Right lung (tissue), 10 donors: Measurements from ENCODE around the gene SORBS1. TPM values are rescaled to one million over a fixed set of nuclear protein-coding genes. Genes with fewer than 3 reads are reported as not detected.

Source experiments
- DNase-seq, 2 donors: peaks; one replicate each; pipeline ENCODE4 v3.0.0-alpha.2; 2013
- long read RNA-seq, 8 donors: transcript quantifications; one replicate each; lab custom pipeline, GENCODE V29; 2026
- polyA plus RNA-seq, 5 donors: library from polyadenylated mRNA; unstranded; fragments of 120-200 nt; gene quantifications; one replicate each; pipeline versions ENCODE4 v1.2.1 to v1.2.3, GENCODE V29; 2013; ENCODE audit warnings: inconsistent platforms in 1 of 5, low replicate concordance in 1 of 5; ENCODE audit not compliant: insufficient read length in 5 of 5, insufficient read depth in 1 of 5

SORBS1 gene
- 10 to 100 TPM; 19.1 to 42.2 (median 31.5) TPM for polyA plus RNA-seq
- long read RNA-seq, donor 1: 0 reads
- long read RNA-seq, donor 2: 0 reads
- long read RNA-seq, donor 3: 0 reads
- long read RNA-seq, donor 4, partial matches to known transcripts: 0 of 1 reads
- long read RNA-seq, donor 4, other reads (novel, unspliced or antisense): 0 of 1 reads
- long read RNA-seq, donor 5, partial matches to known transcripts: 0 of 1 reads
- long read RNA-seq, donor 5, other reads (novel, unspliced or antisense): 0 of 1 reads
- long read RNA-seq, donor 6: 0 reads
- long read RNA-seq, donor 7: 0 reads
- long read RNA-seq, donor 8: 0 reads

DNA sequence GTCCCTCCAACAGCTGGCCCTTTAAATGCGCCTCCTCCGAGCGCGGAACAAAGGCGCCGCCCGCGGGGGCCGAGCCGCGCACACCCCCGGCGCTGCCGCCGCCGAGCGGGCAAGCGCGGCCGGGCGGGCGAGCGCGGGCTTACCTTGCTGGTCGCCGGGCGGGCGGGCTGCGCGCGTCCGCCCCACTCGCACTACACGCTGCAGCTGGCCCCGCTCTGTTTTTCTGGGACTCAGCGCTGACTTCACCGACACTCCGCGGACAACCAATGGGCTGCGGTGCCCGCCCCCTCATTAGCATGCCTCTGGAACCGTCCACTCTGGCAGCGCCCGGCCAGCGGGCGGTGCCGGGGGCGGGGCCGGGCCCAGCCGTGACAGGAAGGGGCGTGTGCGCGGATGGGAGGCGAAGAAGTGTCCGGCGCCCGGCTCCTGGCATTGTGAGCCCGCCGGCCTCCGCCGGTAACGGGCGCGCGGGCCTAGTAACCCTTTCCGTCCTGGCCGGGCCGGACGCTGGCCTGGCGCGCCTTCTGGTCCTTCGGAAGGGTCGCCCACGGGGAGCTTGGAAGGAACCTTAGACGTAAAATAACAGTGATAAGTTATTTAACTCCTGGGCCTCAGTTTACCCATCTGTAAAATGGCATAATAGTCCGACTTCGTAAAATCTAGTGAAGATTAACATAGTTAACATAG is at the start of gene SORBS1:
SORBS1 (minus strand) TSS at position 195 of the 687 bp plus-strand sequence. CDS start 120,236 bp downstream, outside the sequence.
- DNase-seq: peak; percentile 95 to 96

DNA sequence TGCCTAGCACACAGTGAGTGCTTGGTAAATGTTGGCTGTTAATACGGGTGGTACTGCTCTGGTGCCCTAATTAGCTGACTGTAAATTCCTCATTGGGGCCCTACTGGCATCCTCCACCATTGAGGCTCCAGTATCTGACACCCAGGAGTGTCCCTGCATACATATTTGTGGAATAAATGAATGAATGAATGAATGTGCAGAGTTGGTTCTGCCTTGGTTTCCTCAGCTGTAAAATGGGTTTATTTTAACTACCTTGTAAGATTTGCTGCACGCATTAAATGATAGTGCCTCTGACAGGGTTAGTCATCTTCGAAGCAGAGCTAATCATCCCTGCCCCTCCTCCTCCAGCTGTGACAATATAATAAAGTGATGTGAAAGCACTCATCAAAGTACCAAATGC is 49.6 kb upstream of the SORBS1 start:
- no peak for DNase-seq

DNA sequence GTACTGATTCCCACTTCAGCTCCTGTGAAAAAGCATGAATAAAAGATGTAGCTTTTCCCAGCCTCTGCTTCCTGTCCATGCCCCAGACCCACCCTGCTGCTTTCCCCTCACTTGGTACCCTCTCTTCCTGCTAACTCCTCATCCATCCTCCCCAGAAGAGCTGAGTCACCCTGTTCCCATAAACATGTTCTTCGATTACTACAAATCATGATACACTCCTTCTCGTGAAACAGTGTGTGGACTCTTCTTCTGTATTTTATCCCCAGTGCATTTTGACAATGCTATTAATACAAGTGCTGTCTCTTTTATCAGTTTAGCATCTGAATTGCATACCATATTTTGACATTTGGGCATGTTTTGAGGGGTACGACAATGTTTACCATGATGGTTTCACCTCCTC is 45.8 kb upstream of the SORBS1 start:
- DNase-seq: no peak

DNA sequence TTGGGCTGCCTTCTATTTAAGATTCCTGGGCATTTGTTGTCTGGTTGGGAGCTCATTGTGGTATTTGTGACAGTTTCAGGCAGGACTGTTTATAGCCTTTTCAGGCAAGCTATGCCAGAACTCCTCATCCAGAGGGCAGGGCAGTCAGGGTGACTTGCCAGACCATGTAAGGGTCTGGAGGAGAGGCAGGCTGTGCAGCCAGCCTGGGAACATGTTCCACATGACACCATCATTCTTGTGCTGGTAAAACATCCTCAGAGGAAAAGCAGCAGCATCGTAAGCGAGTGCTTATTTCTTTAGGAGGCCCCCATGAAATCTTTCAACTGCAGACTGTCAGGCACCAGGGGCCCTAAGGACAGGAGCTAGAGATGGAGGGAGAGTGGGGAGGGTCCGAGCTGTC is 44.0 kb upstream of the SORBS1 start:
- no peak for DNase-seq

DNA sequence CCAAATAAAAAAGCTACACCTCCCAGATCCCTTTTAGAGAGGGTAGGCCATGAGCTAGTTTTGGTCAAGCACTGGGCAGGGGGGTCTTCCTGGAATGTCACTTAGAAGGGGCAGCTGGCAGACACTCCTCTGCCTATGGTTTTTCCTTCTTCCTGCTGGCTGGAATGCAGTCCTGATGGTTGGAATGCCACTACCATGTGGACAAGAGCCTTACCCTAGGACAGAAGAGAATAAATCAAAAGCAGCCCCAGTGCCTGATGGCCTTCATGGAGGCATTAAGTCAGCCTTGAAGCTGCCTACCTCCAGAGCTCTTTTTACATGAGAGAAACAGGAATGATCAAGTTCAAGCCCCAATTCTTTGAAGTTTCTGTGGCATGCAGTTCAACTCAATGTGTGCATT is 43.5 kb upstream of the SORBS1 start:
- no peak for DNase-seq

DNA sequence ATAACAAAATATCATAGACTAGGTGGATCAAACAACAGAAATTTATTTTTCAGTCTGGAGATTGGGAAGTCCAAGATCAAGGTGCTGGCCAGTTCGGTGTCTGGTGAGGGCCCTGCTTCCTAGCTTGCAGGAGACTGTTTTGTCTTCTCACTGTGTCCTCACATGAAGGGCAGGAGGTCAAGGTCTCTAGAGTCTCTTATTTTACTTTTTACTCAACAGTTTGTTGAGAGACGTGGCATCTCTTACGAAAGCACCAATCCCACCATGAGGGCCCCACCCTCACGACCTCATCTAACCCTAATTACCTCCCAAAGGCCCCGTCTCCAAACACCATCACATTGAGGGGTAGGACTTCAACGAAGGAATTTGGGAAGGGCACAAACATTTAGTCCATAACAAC is 41.2 kb upstream of the SORBS1 start:
- DNase-seq: no peak

DNA sequence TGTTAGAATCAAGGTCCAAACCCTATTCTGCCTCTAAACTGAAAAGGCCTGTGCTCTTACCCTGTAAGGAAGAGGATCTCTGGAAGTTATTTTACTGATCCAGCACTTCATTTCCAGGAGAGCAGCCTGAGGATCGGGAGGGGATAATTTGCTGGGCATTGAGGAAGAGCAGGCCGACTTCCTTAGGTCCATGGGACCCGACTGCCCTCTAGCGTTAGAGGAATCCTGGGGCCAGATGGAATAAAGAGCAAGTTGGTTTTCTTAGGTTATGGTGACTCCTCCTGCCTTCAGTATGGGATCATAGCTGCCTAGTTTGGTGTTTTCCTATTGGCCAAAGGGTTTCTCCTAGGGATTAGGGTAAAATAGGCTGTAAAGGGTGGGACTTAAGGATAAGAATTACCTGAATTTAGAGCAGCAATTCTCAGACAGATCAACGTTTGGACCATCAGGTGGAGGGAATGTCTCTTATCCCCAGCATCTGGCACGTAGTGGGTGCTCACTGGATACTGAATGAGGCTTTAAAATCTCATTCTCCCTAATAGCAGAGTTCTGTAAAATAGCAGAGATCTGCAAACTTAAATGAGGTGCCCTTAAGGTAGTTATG is 40.0 kb upstream of the SORBS1 start:
- DNase-seq: peak; percentile 82 to 89

DNA sequence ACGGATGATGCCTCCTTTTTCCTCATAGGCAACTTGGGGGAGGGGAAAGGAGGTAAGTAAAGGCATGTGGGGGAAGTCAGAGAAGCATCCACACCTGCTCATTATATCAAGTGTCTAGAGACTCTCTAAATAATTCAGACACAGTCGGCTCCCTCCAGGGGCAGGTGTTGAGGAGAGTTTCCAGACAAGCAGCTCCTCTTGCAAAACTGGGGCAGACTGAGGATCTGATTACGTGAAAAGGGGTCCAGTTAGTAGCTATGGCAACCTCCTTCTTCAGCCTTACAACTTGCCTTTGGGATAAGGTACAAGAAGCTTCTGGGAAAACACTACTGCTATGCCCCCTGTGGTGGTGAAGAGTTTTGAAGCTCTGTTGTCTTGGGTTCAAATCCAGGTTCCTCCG is 39.0 kb upstream of the SORBS1 start:
- DNase-seq: no peak

DNA sequence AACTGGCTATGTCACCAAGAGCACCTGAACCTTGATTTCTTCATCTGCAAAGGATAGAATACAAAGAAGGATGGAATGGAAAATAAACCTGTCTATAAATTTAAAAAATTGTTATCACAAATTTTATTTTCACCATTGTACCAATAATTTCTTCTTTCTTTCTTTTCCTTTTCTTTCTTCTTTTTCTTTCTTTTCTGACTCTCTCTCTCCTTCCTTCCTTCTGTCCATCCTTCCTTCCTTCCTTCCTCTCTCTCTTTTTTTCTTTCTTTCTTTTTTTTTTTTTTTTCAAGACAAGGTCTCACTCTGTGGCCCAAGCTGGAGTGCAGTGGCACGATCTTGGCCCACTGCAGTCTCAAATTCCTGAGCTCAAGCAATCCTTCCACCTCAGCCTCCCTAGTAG is 36.6 kb upstream of the SORBS1 start:
- DNase-seq: no peak

DNA sequence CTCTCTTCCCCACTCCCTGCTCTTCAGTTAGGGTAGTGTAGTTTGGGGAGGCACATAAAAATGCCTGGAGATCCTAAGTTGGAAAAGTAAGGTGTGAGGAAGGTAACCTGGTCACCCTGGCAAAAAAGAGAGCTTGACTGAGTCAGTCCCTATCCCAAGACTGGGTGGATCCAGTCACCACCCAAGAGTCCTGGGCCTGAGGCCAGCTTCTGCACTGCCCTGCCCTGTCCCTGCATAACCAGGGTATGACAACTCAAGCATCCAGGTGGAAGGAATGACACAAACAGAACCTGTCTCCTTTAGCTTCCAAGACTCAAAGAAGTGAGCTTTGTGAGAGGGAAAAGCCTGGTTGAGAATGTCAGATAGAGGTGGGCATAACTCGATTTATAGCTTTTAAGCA is 26.9 kb upstream of the SORBS1 start:
- no peak for DNase-seq

DNA sequence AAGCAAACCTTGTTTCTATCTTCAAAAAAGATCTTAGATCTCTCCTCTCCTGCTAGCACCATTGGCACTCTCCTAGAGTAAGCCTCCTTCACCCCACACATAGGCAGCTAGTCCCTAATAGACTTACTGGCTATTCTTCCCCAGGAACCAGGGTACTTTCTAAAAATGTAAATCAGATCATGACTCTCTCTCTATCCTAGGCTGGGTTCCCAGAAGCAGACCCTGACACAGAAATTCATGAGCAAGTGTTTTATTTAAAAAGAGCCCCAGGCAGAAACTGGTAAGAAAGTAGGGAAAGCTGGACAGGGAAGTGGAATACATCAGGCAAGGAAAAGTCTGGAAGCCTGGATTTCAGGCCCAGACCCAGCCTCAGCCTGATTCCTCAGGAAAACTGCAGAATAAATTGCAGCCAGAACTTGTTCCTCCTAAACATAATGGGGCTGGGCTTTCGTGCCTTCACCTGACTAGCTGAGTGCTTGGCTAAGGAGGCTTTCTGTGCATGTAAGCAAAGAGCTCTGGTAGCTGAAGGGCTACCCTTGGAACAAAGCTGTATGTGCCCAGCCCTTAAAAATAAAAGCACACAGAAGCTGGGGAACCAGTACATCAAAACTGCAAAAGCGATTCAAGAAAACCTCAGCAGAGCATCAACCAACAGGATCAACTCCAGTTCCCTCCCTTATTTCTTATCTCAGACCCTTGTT is 18.8 kb upstream of the SORBS1 start:
- DNase-seq: no peak

DNA sequence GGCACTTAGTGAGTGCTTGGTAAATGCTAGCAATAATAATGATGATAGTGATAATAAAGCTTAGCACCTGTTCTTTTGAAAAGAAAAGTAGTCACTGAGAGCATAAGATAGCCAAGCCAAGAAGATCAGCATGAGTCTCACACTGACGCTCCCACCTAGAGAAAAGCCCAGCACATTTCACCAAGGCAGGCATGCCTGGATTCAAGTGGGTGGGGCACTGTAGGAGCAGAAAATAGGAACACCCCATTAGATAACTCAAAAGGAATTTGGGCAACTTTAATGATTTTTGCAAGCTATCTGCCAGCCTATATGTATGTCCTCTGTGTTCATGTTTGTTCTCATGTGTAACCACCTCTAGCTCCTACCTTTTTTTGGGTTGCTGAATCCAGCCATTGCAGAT is 18.1 kb upstream of the SORBS1 start:
- DNase-seq: no peak

DNA sequence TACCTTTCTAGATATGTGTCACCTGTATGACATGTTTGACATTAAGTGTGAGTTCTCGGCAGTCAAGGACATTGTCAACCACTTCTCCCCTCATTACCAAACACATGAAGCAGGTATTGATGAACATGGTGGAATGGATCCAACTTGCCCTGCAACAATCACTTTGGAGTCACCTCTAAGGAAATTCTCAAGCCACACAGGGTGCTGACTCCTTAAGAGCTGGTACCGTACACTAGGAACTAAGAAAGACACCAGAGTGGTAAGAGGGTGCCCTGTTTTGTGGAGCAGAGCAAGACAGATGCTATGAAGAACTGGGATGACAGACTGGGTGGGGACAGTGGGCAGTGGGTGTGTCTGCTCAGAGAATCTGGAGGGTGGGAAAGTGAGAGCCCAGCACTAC is 17.4 kb upstream of the SORBS1 start:
- no peak for DNase-seq

DNA sequence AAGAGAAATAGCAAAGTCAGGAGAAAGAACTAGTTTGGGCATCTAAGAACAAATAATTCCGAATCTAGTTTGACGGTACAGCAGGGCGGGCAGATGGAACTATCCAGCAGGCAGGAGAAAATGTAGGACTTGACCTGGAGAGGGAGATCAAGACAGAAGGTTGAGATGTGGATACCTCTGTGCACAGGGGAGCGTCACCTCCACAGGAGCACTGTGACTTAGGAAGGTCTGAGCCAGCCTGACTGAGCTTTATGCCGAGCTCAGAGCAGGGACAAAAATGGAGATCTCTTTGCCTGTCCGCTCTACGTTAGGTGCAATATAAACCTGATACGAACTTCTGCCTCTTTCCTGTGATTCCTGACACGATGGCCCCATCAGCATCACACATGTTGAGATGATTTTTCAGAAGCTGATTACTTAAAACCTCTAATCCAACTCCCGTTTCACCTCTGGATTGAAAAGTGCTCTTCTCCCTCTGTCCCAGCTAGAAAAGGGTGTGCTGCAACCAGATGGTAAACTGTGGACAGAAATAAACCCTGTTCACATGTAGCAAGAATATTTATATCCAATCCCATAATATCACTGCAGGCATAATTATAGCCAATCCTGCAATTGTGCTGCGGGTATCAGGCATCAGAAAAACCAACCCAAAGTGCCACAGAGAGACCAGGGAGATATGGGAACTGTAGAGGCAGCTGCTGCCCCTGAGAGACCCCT is 13.6 kb upstream of the SORBS1 start:
- DNase-seq: no peak

DNA sequence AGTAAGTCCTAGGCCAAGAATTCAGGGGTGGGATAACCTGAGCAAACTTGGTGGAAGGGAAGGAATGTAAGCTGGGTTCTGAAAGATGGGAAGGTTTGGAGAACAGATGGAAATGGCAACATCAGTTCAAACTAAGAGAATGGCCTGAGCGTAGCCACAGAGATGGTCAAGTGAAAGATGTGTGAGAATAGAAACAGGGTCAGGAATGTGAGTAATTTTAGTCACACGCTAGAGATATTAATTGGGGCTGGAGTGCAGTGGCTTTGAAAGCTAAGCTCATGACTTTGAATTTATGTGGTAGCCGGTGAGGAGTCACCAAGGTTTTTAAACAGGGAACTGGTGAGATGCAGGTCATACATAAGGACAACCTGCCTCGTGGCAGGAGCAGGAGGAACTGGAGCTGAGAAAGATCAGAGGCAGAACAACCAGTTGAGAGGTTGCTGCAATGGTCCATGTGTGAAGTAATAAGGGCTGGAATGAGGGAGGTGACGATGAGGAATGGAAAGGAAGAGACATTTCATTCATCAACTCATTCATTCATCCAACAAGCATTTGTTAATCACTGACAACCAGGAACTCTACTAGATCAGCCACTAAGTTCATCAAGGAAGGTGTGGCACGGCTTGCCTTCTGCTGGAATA is 12.9 kb upstream of the SORBS1 start:
- no peak for DNase-seq

DNA sequence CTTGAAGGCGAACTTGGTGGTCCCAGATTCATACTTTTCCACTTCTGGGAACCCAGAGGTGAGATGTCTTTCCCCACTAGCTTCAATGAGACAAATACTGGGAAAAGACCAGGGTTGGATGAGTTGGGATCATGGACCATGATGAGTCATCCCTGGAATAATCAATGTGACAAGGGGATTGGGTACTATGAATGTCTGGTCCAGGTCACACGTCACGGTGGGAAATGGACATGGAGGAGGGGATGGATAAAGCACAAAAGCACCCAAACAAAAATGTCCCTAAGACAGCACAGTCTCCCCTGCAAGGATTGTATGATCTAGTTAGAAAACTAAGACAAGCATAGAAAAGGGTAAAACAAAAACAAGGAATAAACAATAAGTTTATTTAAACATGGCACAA is 12.4 kb upstream of the SORBS1 start:
- no peak for DNase-seq

DNA sequence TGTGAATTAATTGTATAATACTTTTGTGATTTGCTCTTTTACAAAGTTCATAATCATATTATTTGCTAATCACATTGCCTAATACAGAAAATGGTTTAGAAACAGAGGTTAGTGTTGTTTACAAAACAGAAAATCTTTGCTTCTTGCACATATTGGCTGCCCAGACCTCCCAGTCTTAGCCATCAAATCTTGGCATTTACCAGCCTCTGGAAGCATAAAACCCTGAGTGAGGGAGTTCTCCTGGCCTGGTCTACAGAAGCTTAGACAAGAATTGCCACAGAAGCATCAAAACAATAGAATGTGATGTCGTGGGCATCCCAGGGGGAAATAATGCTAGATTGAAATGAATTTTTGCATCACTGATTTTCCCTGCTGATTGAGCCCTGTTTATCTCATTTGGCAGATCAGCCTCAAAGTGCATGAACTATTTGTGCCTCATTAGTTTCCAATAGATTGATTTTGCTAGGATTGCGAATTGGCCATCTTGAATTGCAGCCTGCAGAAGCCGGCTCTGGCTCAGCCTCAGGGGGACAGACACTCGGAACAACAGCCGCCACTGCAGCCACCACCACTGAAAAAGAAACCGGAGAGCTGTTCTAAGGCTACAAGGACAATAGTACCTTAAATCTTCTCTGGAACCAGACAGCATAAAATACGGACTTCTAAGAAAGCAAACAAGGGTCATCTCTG is 11.1 kb upstream of the SORBS1 start:
- no peak for DNase-seq

DNA sequence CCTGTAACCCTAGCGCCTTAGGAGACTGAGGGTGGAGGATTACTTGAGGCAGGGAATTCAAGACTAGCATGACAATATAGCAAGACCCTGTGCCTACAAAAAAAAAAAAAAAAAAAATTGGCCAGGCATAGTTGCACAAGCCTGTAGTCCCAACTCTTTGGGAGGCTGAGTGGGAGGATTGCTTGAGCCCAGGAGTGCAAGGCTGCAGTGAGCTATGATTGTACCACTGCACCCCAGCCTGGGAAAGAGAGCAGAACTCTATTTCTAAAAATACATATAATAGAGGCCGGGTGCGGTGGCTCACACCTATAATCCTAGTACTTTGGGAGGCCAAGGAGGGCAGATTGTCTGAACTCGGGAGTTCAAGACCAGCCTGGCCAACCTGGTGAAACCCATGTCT is 10.2 kb upstream of the SORBS1 start:
- no peak for DNase-seq

DNA sequence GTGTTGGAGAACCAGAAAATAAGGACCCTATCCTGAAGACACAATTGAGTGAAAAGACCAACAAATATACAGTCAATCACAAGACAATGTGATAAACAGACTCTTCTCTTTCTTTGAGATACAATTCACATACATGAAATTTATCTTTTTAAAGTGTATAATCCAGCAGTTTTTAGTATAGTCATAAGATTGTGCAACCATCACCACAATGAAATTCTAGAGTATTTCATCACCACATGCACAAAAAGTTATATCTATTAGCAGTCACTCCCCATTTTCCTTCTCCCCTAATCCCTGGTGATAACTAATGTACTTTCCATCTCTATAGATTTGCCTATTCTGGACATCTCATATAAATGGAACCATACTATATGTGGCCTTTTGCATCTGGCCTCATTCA is 8.2 kb upstream of the SORBS1 start:
- no peak for DNase-seq

DNA sequence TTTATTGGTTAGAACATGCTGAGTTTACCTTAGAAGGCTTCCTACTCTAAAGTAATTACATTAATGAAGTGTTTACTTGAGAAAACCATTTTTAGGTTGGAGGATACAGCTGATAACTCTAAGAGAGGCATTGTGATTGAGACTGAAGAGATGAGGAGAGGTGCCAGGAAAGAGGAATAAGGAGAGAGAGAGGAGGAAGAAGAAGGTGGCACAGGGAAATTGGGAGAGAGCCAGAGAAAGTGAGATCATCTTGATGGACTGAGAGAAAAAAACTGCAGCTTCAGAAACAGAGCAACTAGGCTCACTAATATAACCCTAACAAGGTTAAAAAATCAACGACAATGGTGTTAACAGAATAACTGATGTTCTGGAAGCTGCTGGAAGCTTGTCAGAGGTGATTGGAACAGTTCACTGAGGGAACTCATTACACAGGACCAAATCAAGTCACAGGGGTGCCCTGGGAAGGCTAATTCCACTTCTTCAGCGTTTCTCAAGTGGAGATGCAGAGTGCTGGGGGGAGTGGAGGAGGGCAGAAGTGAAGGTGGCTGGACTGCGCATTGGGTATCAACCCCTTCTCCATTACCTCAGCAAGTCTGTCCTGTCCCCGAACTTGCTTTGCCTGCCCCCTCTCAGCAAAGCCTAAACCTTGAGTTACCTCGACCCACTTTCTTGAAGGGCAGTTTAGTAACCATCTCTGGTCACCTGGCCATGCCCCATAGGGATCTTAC is 6.9 kb upstream of the SORBS1 start:
- DNase-seq: no peak
